Psoas muscle (tissue), 8 donors: Measurements from ENCODE around the gene HOATZ. TPM values are rescaled to one million over a fixed set of nuclear protein-coding genes. Genes with fewer than 3 reads are reported as not detected.

Source experiments
- ATAC-seq, 4 donors: fragments of 200-7000 bp; cut with Tn5 transposase; one replicate each; pipeline ENCODE4 v1.9.1; 2020; ENCODE audit warnings: moderate library complexity in 3 of 4, mild to moderate bottlenecking in 2 of 4
- DNase-seq, 2 donors: peaks; one replicate each; pipeline ENCODE4 v3.0.0-alpha.2; 2020
- H3K27ac ChIP-seq: fragments of 200-600 bp; one replicate; pipeline ENCODE4 v1.8.0; 2022
- H3K27me3 ChIP-seq, 3 donors: fragments of 200-600 bp in 1 of 3; one replicate each; pipeline versions ENCODE4 v1.6.1 to v1.8.0; 2013 to 2022; ENCODE audit warnings: low read length in 2 of 3, mild to moderate bottlenecking in 2 of 3, moderate library complexity in 1 of 3; ENCODE audit not compliant: insufficient read depth in 3 of 3
- H3K36me3 ChIP-seq, 2 donors: fragments of 200-600 bp in 1 of 2; one replicate each; pipeline versions ENCODE4 v1.6.1 to v1.8.0; 2013 to 2022; ENCODE audit warnings: low read depth in 1 of 2, mild to moderate bottlenecking in 1 of 2, moderate library complexity in 1 of 2; ENCODE audit not compliant: insufficient read depth in 1 of 2
- H3K4me1 ChIP-seq: fragments of 200-600 bp; one replicate; pipeline ENCODE4 v1.8.0; 2022
- H3K4me3 ChIP-seq: fragments of 200-600 bp; one replicate; pipeline ENCODE4 v1.8.0; 2022; ENCODE audit warnings: mild to moderate bottlenecking
- H3K9me3 ChIP-seq: fragments of 200-600 bp; one replicate; pipeline ENCODE4 v1.8.0; 2022
- CTCF ChIP-seq: fragments of 200-600 bp; IDR thresholded peaks from one replicate; pipeline ENCODE4 v1.8.0; 2022; ENCODE audit warnings: antibody characterized with exemption
- WGBS, 3 donors: extraction: QIAGEN DNeasy Blood & Tissue Kit; methylation state at CpG; one replicate each; pipeline versions ENCODE4 v1.1.6 to v1.1.7; 2013; 5-methylcytosine and 5-hydroxymethylcytosine counted together
- intact Hi-C, 2 donors: fragments of 100-400 bp; cut with DNase I; formaldehyde crosslinking; loops; one replicate each; pipeline versions ENCODE4 v1.11.0 to v1.14.2; 2022
- polyA plus RNA-seq, 3 donors: library from polyadenylated mRNA; stranded (reverse); fragments of 200-250 nt; gene quantifications; one replicate each; pipeline ENCODE4 v1.2.3, GENCODE V29; 2013
- total RNA-seq, 4 donors: library from RNA; stranded (reverse); fragmentation: NEBNext Ultra II Directional in 2 of 4; extraction: Animal tissue kit (Norgen Biotek cat#: 25700) in 2 of 4; gene quantifications; one replicate each; pipeline versions ENCODE4 v1.2.1 to v1.2.4, GENCODE V29; 2021 to 2023
- donor health status: healthy with polysubstance abuse.
- donor health status: DM: no; HTN: no; CAD: no; lungs with moderate emphysema.
- donor health status: Bipolar disorder and iron deficiency.
- donor health status: healthy.
- donor health status: DM: yes; HTN: yes; CAD: no.
- donor health status: DM: no; HTN: no; CAD: no.
- donor health status: DM: no; HTN: no; CAD: no.
- donor health status: DM: yes; HTN: yes; CAD: no.

The HOATZ gene
- total and polyA plus RNA-seq, 7 donors = not detected

GRCh38 chr11:111500481-111500880, 14.1 kb upstream of the HOATZ start:
- WGBS, 3 donors = 64 to 72% (median 69%) methylated on average over 1 of the region's 1 CpG
- Histone ChIP-seq H3K27me3 (no peaks in the 10 kb centered on the region), H3K4me3 (no peak overlapping the region), H3K9me3 (no peaks in the 10 kb centered on the region), H3K36me3 (no peaks in the 10 kb centered on the region), H3K4me1 (no peaks in the 10 kb centered on the region), H3K27ac (no peak overlapping the region)
- TF ChIP-seq CTCF = no peak
- no peak for DNase-seq
- no peak for ATAC-seq
- intact Hi-C loops = no loop called here

- Histone ChIP-seq H3K9me3 (no peaks in the 10 kb centered on the region), H3K36me3 (no peaks in the 10 kb centered on the region), H3K4me3 (no peak overlapping the region), H3K27me3 (no peaks in the 10 kb centered on the region), H3K27ac (no peak overlapping the region), H3K4me1 (no peaks in the 10 kb centered on the region)
- no peak for TF ChIP-seq CTCF
- 74 to 87% (median 84%) methylated on average over 1 of the region's 1 CpG for WGBS, 3 donors
- no peak for DNase-seq
- no peak for ATAC-seq
- intact Hi-C loops = no loop called here
Observed at GRCh38 chr11:111502611-111503010, 12.0 kb upstream of the HOATZ start.

- H3K4me1 ChIP-seq = no peaks in the 10 kb centered on the region
- ATAC-seq (no peak), DNase-seq (no peak)
- intact Hi-C loops = no loop called here
- H3K27me3 ChIP-seq = peaks cover 0 to 34% (median 12%) of the 10 kb centered on the region in 3 donors
- no peaks in the 10 kb centered on the region for H3K36me3 ChIP-seq
- 95 to 98% (median 96%) methylated on average over 1 of the region's 1 CpG for WGBS, 3 donors
- no peak overlapping the region for H3K4me3 ChIP-seq
- TF ChIP-seq CTCF = no peak
- H3K27ac ChIP-seq = no peak overlapping the region
- H3K9me3 ChIP-seq = no peaks in the 10 kb centered on the region
Observed at GRCh38 chr11:111510311-111510710, 4.3 kb upstream of the HOATZ start.

- intact Hi-C loops = loop anchor here in 1 of 2 donors (1.0 kb wide), 1 partner anchor 45 kb away; no protein-coding TSS in a partner anchor
- peak in 1 of 2 donors; percentile 21 for DNase-seq
- peak in 3 of 4 donors; percentile 35 to 61 (median 46) for ATAC-seq
- H3K27ac ChIP-seq = no peak within 1 kb of the TSS
- H3K4me3 ChIP-seq = peak within 1 kb of the TSS; percentile 65
- peaks cover 0 to 34% (median 12%) of the 10 kb centered on the region in 3 donors for H3K27me3 ChIP-seq
- no peaks in the 10 kb centered on the region for H3K4me1 ChIP-seq
- no peak for TF ChIP-seq CTCF
- H3K36me3 ChIP-seq = no peaks in the 10 kb centered on the region
- WGBS, 3 donors = 4 to 8% (median 5%) methylated on average over 74 to 90 of the region's 90 CpGs
- H3K9me3 ChIP-seq = no peaks in the 10 kb centered on the region
Observed at GRCh38 chr11:111512296-111513239, 2.0 kb upstream of the HOATZ start, which contains the start of gene BTG4. BTG4 (minus strand) TSS chr11:111512386; CDS start chr11:111498776, 13,610 bp downstream.
